Occipital lobe (tissue), 2 donors: ENCODE data around the gene CTIF. TPM values are rescaled to one million over a fixed set of nuclear protein-coding genes. Genes with fewer than 3 reads are reported as not detected.

ENCODE experiments used
- DNase-seq: peaks from one replicate; lab custom pipeline; 2025; lab: John Stamatoyannopoulos, UW
- total RNA-seq: library from RNA; depleted of rRNA; stranded (reverse); fragments of >200 nt; gene quantifications from one replicate; pipeline ENCODE4 v1.2.3, GENCODE V29; 2014

The CTIF gene
- total RNA-seq, 1 donor from 2014 or later = 55.1 TPM

- DNase-seq = no peak
These were observed 126.8 kb downstream of the CTIF start for GRCh38 chr18:48665654-48666053.

GRCh38 chr18:48666613-48667012 is 127.8 kb downstream of the CTIF start:
- no peak for DNase-seq

GRCh38 chr18:48667276-48668254 is 128.7 kb downstream of the CTIF start:
- DNase-seq = peak; percentile 55

- no peak for DNase-seq
These were observed 129.8 kb downstream of the CTIF start for GRCh38 chr18:48668466-48669179.

- DNase-seq = no peak
These were observed 130.4 kb downstream of the CTIF start for GRCh38 chr18:48669180-48669675.

GRCh38 chr18:48669991-48670750 is 131.3 kb downstream of the CTIF start:
- DNase-seq = no peak

- DNase-seq = no peak
These were observed 132.1 kb downstream of the CTIF start for GRCh38 chr18:48670751-48671560.

- no peak for DNase-seq
These were observed 132.7 kb downstream of the CTIF start for GRCh38 chr18:48671561-48671945.

- no peak for DNase-seq
These were observed 134.0 kb downstream of the CTIF start for GRCh38 chr18:48672671-48673340.

DNA sequence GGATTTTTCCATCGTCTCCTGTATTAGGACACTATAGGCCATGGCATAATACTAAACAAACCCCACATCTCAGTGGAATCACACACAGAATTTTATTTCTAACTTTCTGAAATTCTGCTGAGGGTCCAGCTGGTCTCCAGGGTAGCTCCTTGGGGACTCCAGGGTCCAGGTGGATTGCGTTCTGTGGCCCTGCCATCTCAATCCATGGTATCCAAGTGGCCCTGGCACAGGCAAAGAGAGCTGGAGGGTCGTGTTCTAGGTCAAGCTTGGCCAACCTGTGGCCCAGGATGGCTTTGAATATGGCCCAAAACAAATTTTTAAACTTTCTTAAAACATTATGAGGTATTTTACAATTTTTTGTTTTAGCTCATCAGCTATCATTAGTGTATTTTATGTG is 134.6 kb downstream of the CTIF start:
- no peak for DNase-seq

- DNase-seq = no peak
These were observed 135.3 kb downstream of the CTIF start for GRCh38 chr18:48673853-48674721.

GRCh38 chr18:48674758-48675351 is 136.0 kb downstream of the CTIF start:
- DNase-seq = no peak

DNA sequence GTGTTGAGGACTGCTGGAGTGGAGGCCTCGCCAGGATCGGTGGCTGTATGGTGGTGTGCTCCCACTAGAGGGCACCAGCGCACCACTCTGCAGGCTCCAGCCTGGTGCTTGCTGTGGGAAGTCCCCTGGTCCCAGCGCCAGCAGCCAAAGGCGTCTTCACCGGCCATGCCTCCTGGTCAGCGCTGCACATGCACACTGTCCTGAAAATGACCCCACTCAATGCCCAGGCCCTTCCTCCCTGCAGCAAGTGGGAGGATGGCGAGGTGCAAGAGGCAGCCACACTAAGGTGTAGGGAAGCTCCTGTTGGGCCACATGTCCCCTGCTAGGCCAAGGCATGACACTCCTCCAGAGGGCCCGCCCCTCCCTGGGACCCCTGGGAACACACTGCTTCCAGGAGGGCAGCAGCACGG is 136.5 kb downstream of the CTIF start:
- DNase-seq = peak; percentile 77

GRCh38 chr18:48675912-48676311 is 137.1 kb downstream of the CTIF start:
- DNase-seq = no peak

DNA sequence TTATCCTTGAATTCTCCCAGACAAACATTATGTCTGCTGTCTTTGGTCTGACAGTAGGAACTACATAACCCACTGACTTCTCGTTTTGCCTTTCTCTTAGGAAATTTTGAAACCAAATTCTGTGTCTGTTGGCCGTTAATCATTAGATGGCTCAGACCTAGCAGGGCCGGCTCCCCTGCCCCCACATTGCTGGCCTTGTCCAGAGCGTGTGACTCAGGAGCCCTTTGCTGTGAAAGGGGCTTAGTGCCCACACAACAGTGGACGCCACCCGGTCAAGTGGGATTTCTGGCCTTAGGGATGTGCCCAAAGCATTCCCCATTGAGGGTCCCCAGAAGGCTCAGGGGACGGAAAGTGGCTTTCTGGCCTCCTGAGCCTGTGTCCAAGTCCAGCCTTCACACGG is 137.5 kb downstream of the CTIF start:
- no peak for DNase-seq

GRCh38 chr18:48676756-48677368 is 138.0 kb downstream of the CTIF start:
- DNase-seq = peak; percentile 45

- DNase-seq = no peak
These were observed 139.6 kb downstream of the CTIF start for GRCh38 chr18:48678237-48679115.
